K562 (cell line): ENCODE measurements around the gene CHST2. TPM values are rescaled to one million over a fixed set of nuclear protein-coding genes. Genes with fewer than 3 reads are reported as not detected.

ENCODE experiments used
- ATAC-seq: fragments of 200-7000 bp; cut with Tn5 transposase; 3 replicates; pipeline ENCODE4 v1.9.1; 2020; ENCODE audit warnings: moderate library complexity
- BruUV-seq: library from RNA; stranded (reverse); fragments of 400-500 nt; replicated peaks from 2 replicates; lab custom pipeline; 2021; lab: Mats Ljungman, UMichigan
- CTCF ChIA-PET: fragments of 300-600 bp; formaldehyde crosslinking; extraction: SDS; loops from one replicate; lab custom pipeline; 2021; ENCODE audit warnings: low intra/inter-chr PET ratio; lab: Yijun Ruan, JAX
- POLR2A ChIA-PET: fragments of 300-600, 350-650 bp; sonication (Branson Sonifier 250); formaldehyde crosslinking; extraction: SDS; loops from one replicate; lab custom pipeline; 2021; ENCODE audit warnings: antibody characterized with exemption, inconsistent platforms; lab: Yijun Ruan, JAX
- DNase-seq, 4 experiments: peaks; one replicate each; pipeline versions ENCODE4 v3.0.0 to v3.0.0-alpha.2; 2011 to 2018; ENCODE audit warnings: low spot score in 3 of 4, mixed read lengths in 3 of 4; ENCODE audit errors: extremely low read depth in 1 of 4
- FAIRE-seq: peaks from 2 replicates; lab custom pipeline; 2011; peaks lifted over from hg19 to GRCh38; lab: Jason Lieb, UNC
- H2AFZ ChIP-seq: 2 replicates; pipeline ENCODE4 v1.6.0; 2011; ENCODE audit warnings: low read depth, low read length, control low read depth, inconsistent platforms
- H3K27ac ChIP-seq: fragments of 200-600 bp; 3 replicates; pipeline ENCODE4 v1.8.0; 2011; ENCODE audit warnings: low read depth, mild to moderate bottlenecking, control low read depth, inconsistent platforms, low read length, moderate library complexity, mixed read lengths; ENCODE audit errors: extremely low read depth
- H3K27me3 ChIP-seq, 2 experiments: fragments of 300-600 bp in 1 of 2; 2 replicates in 1 of 2; 3 replicates in 1 of 2; pipeline versions ENCODE4 v1.6.0 to v1.8.0; 2011; ENCODE audit warnings: inconsistent platforms in 2 of 2, low read length in 2 of 2, mild to moderate bottlenecking in 1 of 2, mixed read lengths in 1 of 2, moderate library complexity in 1 of 2; ENCODE audit not compliant: control insufficient read depth in 2 of 2, insufficient read depth in 2 of 2
- H3K36me3 ChIP-seq: fragments of 300-600 bp; 3 replicates; pipeline ENCODE4 v1.8.0; 2011; ENCODE audit warnings: mild to moderate bottlenecking, low read length, inconsistent platforms; ENCODE audit not compliant: control insufficient read depth, insufficient read depth
- H3K4me1 ChIP-seq, 2 experiments: fragments of 200-600 bp in 1 of 2; replicated peaks in 1 of 2; 2 replicates in 1 of 2; 3 replicates in 1 of 2; pipeline versions ENCODE4 v1.5.1 to v1.8.0; 2011; ENCODE audit warnings: inconsistent platforms in 2 of 2, low read length in 2 of 2, mild to moderate bottlenecking in 1 of 2, mixed read lengths in 1 of 2, moderate library complexity in 1 of 2; ENCODE audit not compliant: control insufficient read depth in 2 of 2, insufficient read depth in 2 of 2
- H3K4me2 ChIP-seq: 2 replicates; pipeline ENCODE4 v1.6.1; 2011; ENCODE audit warnings: low read length, control low read depth, inconsistent platforms, mixed read lengths; ENCODE audit not compliant: insufficient read depth
- H3K4me3 ChIP-seq: fragments of 200-600 bp; sonication (generic), shearing (Covaris generic); 2 replicates; pipeline ENCODE4 v1.5.1; 2016; ENCODE audit warnings: control low read depth, inconsistent platforms
- H3K79me2 ChIP-seq: fragments of 200-600 bp; 3 replicates; pipeline ENCODE4 v1.8.0; 2011; ENCODE audit warnings: low read length, inconsistent platforms; ENCODE audit not compliant: control insufficient read depth, insufficient read depth
- H3K9ac ChIP-seq, 2 experiments: 2 replicates each; pipeline versions ENCODE4 v1.6.0 to v1.6.1; 2011; ENCODE audit warnings: low read depth in 2 of 2, low read length in 2 of 2, control low read depth in 1 of 2, inconsistent platforms in 1 of 2, mild to moderate bottlenecking in 1 of 2, mixed read lengths in 1 of 2; ENCODE audit not compliant: insufficient read depth in 1 of 2
- H3K9me1 ChIP-seq: one replicate; pipeline ENCODE4 v1.6.0; 2011; ENCODE audit warnings: inconsistent platforms, mild to moderate bottlenecking, low read length, moderate library complexity; ENCODE audit not compliant: control insufficient read depth, insufficient read depth
- H3K9me3 ChIP-seq: replicated peaks from 2 replicates; pipeline ENCODE4 v1.5.1; 2011; ENCODE audit warnings: low read depth, low read length, inconsistent platforms; ENCODE audit not compliant: control insufficient read depth, insufficient read depth
- H4K20me1 ChIP-seq: replicated peaks from 2 replicates; pipeline ENCODE4 v1.6.1; 2011; ENCODE audit warnings: low read length, inconsistent platforms, mixed read lengths; ENCODE audit not compliant: control insufficient read depth, insufficient read depth
- ARID1B ChIP-seq: fragments of 450-650 bp; IDR thresholded peaks from 2 replicates; pipeline ENCODE4 v1.6.1; 2016; ENCODE audit warnings: antibody characterized with exemption, mild to moderate bottlenecking, inconsistent platforms
- DPF2 ChIP-seq: fragments of 450-650 bp; IDR thresholded peaks from 2 replicates; pipeline ENCODE4 v1.6.1; 2016
- EGR1 ChIP-seq: fragments of 450-650 bp; conservative IDR thresholded peaks from 2 replicates; pipeline ENCODE4 v1.6.1; 2017; ENCODE audit warnings: mild to moderate bottlenecking
- FOXK2 ChIP-seq, 2 experiments: fragments of 450-650 bp; IDR thresholded peaks in 1 of 2; conservative IDR thresholded peaks in 1 of 2; 2 replicates each; pipeline ENCODE4 v1.6.1; 2016; ENCODE audit warnings: low read depth in 2 of 2, mild to moderate bottlenecking in 1 of 2
- GATA2 ChIP-seq: sonication (generic); formaldehyde crosslinking; IDR thresholded peaks from 2 replicates; pipeline ENCODE4 v1.4.0; 2020; ENCODE audit warnings: mild to moderate bottlenecking, missing genetic modification reagents
- LARP7 ChIP-seq: fragments of 450-650 bp; IDR thresholded peaks from 2 replicates; pipeline ENCODE4 v1.6.1; 2016
- MTA3 ChIP-seq: fragments of 450-650 bp; formaldehyde crosslinking; IDR thresholded peaks from 2 replicates; pipeline ENCODE4 v1.6.1; 2017; ENCODE audit warnings: mild to moderate bottlenecking, borderline replicate concordance
- NFE2 ChIP-seq: IDR thresholded peaks from 2 replicates; pipeline ENCODE4 v1.6.1; 2014; ENCODE audit warnings: antibody characterized with exemption, low read depth
- POLR2AphosphoS2 ChIP-seq: IDR thresholded peaks from 2 replicates; pipeline ENCODE4 v1.6.1; 2012; ENCODE audit warnings: low read length, improper control_type of control experiment
- SMAD2 ChIP-seq: fragments of 150-350 bp; IDR thresholded peaks from 2 replicates; pipeline ENCODE4 v1.6.1; 2014; ENCODE audit warnings: low read depth, mild to moderate bottlenecking, low read length
- SMARCE1 ChIP-seq: fragments of 450-650 bp; IDR thresholded peaks from 2 replicates; pipeline ENCODE4 v1.7.1; 2016; ENCODE audit warnings: mild to moderate bottlenecking
- SOX6 ChIP-seq: fragments of 450-650 bp; IDR thresholded peaks from 2 replicates; pipeline ENCODE4 v1.6.1; 2014; ENCODE audit warnings: mild to moderate bottlenecking
- SPI1 ChIP-seq: IDR thresholded peaks from 2 replicates; pipeline ENCODE4 v1.6.1; 2011; ENCODE audit warnings: low read depth, low read length, control low read depth, borderline replicate concordance
- TEAD4 ChIP-seq, 2 experiments: sonication (generic) in 1 of 2; formaldehyde crosslinking in 1 of 2; IDR thresholded peaks; 2 replicates each; pipeline versions ENCODE4 v1.6.1 to v1.8.0; 2012 to 2022; ENCODE audit warnings: borderline replicate concordance in 1 of 2, inconsistent platforms in 1 of 2, low read length in 1 of 2, mild to moderate bottlenecking in 1 of 2, missing genetic modification reagents in 1 of 2
- THRA ChIP-seq: fragments of 450-650 bp; IDR thresholded peaks from 2 replicates; pipeline ENCODE4 v1.6.1; 2017; ENCODE audit warnings: mild to moderate bottlenecking, moderate library complexity
- WGBS: fragments of 100-300 bp; shearing (Covaris generic); methylation state at CpG from one replicate; pipeline ENCODE4 v1.1.6; 2016; ENCODE audit warnings: low coverage, mixed read lengths; ENCODE audit not compliant: insufficient coverage; ENCODE audit errors: missing lambda C conversion rate; 5-methylcytosine and 5-hydroxymethylcytosine counted together
- in situ Hi-C: fragments of 300-500 bp; cut with MboI; formaldehyde crosslinking; loops from 4 replicates; pipeline ENCODE4 v1.15.0; 2018; ENCODE audit warnings: inconsistent platforms, mixed read lengths
- intact Hi-C: fragments of 100-400 bp; cut with micrococcal nuclease; formaldehyde crosslinking; loops from 2 replicates; pipeline ENCODE4 v1.14.2; 2022
- polyA plus RNA-seq, 8 experiments: library from polyadenylated mRNA; depleted of rRNA in 4 of 8; stranded (reverse) in 5 of 8; unstranded in 3 of 8; fragments of >200 nt; fragmentation: Nextera tagmentation in 2 of 8; fragmentation: Illumina TruSeq in 1 of 8; extraction: Ambion mirVana in 2 of 8; extraction: Trizol in 1 of 8; gene quantifications; 2 replicates each; pipeline versions ENCODE4 v1.2.1 to v1.2.3, GENCODE V29; 2011 to 2014; ENCODE audit warnings: inconsistent platforms in 1 of 8, missing spikeins in 1 of 8
- total RNA-seq, 7 experiments: library from RNA; depleted of rRNA in 6 of 7; stranded (reverse); fragments of >200 nt in 6 of 7; fragmentation: Illumina TruSeq in 2 of 7; extraction: Trizol in 2 of 7; gene quantifications; 2 replicates each; pipeline versions ENCODE4 v1.2.1 to v1.2.3, GENCODE V29; 2011 to 2021; ENCODE audit warnings: low replicate concordance in 1 of 7

Gene CHST2
- total and polyA plus RNA-seq, 9 of the 15 experiments (the other 6 are each of a cell fraction or from before 2014, with no cell fraction given), result 3.4 to 60.3 (median 13.9) TPM

GRCh38 chr3:143122608-143123352 lies 3.2 kb downstream of the CHST2 start:
- Histone ChIP-seq H3K27ac (peak overlapping the region; percentile 40), H3K4me2 (peak overlapping the region; percentile 92), H2AFZ (no peak overlapping the region), H3K27me3 (no peaks in the 10 kb centered on the region), H3K9me3 (peaks cover 7% of the 10 kb centered on the region), H3K79me2 (peaks cover 87% of the 10 kb centered on the region), H3K4me3 (peak overlapping the region; percentile 17), H3K36me3 (peaks cover 22% of the 10 kb centered on the region; the same call in 2 of the 3 replicates), H3K4me1 (peaks cover 34 to 41% of the 10 kb centered on the region in 2 experiments; a peak in 4 of 5 replicates), H3K9me1 (no peaks in the 10 kb centered on the region), H4K20me1 (0 out of 2 replicates have a peak, but pooled peaks cover 4% of the 10 kb centered on the region), H3K9ac (peak overlapping the region in 1 of 2 experiments; percentile 63; a peak in 2 of 4 replicates)
- TSS peak; percentile 27 for BruUV-seq
- in situ Hi-C loops, result no loop called here
- no peak for ATAC-seq
- WGBS, result 7% methylated on average over 4 of the region's 4 CpGs
- FAIRE-seq, result peak; percentile 75
- intact Hi-C loops, result loop anchor here (5.0 kb wide), 2 partner anchors 60 to 225 kb away; no protein-coding TSS in a partner anchor
- ChIA-PET CTCF (no interaction called here), POLR2A (interaction anchor here (0.6 to 1.5 kb wide), 6 partner anchors 11 to 557 kb away, joined by 3 to 6 read pairs (median 4); no protein-coding TSS in a partner anchor)
- TF ChIP-seq ARID1B, result peak; percentile 45; the same call in 1 of the 2 replicates
- no peak for TF ChIP-seq SMAD2
- peak; percentile 21; the same call in 1 of the 2 replicates for TF ChIP-seq TEAD4 (IDR thresholded peaks at IDR 0.05; ENCODE audit: low read length)
- no peak for TF ChIP-seq TEAD4 (CRISPR knock-in tag; IDR thresholded peaks at IDR 0.05; ENCODE audit: borderline replicate concordance)
- peak; percentile 34; the same call in 1 of the 2 replicates for TF ChIP-seq DPF2
- no peak for TF ChIP-seq GATA2 (CRISPR knock-in tag)
- peak; percentile 32; the same call in 1 of the 2 replicates for TF ChIP-seq SMARCE1
- TF ChIP-seq NFE2, result no peak
- TF ChIP-seq SPI1, result peak; percentile 97
- TF ChIP-seq MTA3, result peak; percentile 36; the same call in 1 of the 2 replicates
- TF ChIP-seq EGR1, result 0 out of 2 replicates have a peak, but pooled peaks have one; percentile 38
- TF ChIP-seq FOXK2 (conservative IDR thresholded peaks at IDR 0.05 in 1 of 2, IDR thresholded peaks at IDR 0.05 in 1 of 2; ENCODE audit: low read depth in 2 of 2), result peak; percentile 30 to 45; a peak in 1 of 4 replicates
- TF ChIP-seq SOX6, result peak; percentile 29; the same call in 1 of the 2 replicates
- peak; percentile 54; the same call in 1 of the 2 replicates for TF ChIP-seq POLR2AphosphoS2
- no peak for TF ChIP-seq THRA
- TF ChIP-seq LARP7, result no peak
- DNase-seq, result peak in 1 of 4 experiments; percentile 42
